GM13977 (cell line): ENCODE measurements around the gene DCC.

ENCODE experiments used
- DNase-seq: peaks from one replicate; pipeline ENCODE4 v3.0.0; 2012; ENCODE audit warnings: low spot score
- CTCF ChIP-seq: IDR thresholded peaks from 2 replicates; pipeline ENCODE4 v1.5.1; 2012; ENCODE audit warnings: mild to moderate bottlenecking, control low read depth; ENCODE audit not compliant: insufficient read depth; ENCODE audit errors: extremely low read depth, missing control alignments
- in situ Hi-C: fragments of 300-500 bp; cut with MboI; formaldehyde crosslinking; loops from one replicate; pipeline ENCODE4 v1.12.0; 2022; ENCODE audit warnings: low sequenced_read_pairs, low pct_unique_long_range_greater_than_20kb, mixed read lengths, inconsistent platforms; ENCODE audit not compliant: unreplicated experiment

Gene DCC

GRCh38 chr18:52970686-52971085, 630.7 kb downstream of the DCC start:
- no peak for TF ChIP-seq CTCF
- no peak for DNase-seq
- in situ Hi-C loops: no loop called here

GRCh38 chr18:52971097-52971496, 631.1 kb downstream of the DCC start:
- no peak for DNase-seq
- no peak for TF ChIP-seq CTCF
- in situ Hi-C loops: no loop called here

- in situ Hi-C loops: no loop called here
- TF ChIP-seq CTCF: no peak
- no peak for DNase-seq
These were observed 639.9 kb downstream of the DCC start for GRCh38 chr18:52979892-52980291.

- no peak for TF ChIP-seq CTCF
- in situ Hi-C loops: no loop called here
- no peak for DNase-seq
These were observed 651.2 kb downstream of the DCC start for GRCh38 chr18:52991246-52991645.

GRCh38 chr18:52992041-52992440, 652.0 kb downstream of the DCC start:
- no peak for DNase-seq
- peak; percentile 22 for TF ChIP-seq CTCF
- in situ Hi-C loops: no loop called here

GRCh38 chr18:52995875-52996274, 655.9 kb downstream of the DCC start:
- in situ Hi-C loops: no loop called here
- TF ChIP-seq CTCF: no peak
- no peak for DNase-seq

GRCh38 chr18:52999633-53000032, 659.6 kb downstream of the DCC start:
- in situ Hi-C loops: no loop called here
- no peak for DNase-seq
- TF ChIP-seq CTCF: no peak
